Medulla oblongata (tissue), 1 donor: ENCODE measurements around the gene MBD4.
A peak's percentile ranks its signal among the peaks of the same experiment; 100 is the strongest.
"Not testable (repeated sequence)": the region's sequence is repeated elsewhere in the genome, so short reads cannot be mapped to it uniquely, and the experiment has no call there.

Experiments
- DNase-seq: peaks from one replicate; pipeline ENCODE4 v3.0.0-alpha.2; 2015; ENCODE audit errors: extremely low spot score

Gene MBD4

DNA sequence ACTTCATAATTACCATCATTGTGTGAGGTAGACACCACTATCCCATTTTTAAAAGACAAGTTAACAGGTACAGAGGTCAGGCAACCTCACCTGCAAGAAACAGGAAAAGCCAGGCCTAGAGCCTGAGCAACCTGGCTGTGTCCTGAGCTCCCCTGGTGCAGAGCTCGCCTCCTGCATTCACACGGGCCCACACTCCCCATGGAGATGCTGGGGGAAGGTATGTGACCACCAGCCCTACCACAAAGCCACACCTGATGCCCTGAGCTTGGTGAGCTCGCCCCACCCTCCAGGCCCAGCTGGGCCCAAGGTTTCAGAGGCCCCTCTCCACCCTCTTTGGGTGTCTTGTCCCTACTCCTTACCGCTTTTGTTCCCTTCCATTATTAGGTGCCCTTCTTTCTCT is 10.1 kb downstream of the MBD4 start:
- no peak for DNase-seq

DNA sequence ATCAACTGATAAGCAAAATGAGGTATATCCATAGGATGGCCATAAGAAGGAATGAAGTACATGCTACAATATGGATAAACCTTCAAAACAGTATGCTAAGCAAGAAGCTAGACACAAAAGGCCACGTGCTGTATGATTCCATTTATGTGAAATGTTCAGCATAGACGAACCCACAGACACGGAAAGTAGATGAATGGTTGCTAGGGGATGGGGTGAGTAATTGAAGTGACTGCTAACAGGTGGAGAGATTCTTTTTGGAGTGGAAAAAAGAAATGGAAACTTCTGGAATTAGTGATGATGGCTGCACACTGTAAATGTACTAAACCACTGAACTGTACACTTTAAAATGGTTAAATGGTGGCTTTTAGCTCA is 10.7 kb downstream of the MBD4 start:
- no peak for DNase-seq

- DNase-seq: peak; percentile 98
These were observed 11.2 kb downstream of the MBD4 start, which contains the start of gene EFCAB12 for GRCh38 chr3:129428376-129429079. Gene EFCAB12, minus strand, starts transcription at chr3:129428636. Its CDS starts 148 bp downstream, at chr3:129428488.

DNA sequence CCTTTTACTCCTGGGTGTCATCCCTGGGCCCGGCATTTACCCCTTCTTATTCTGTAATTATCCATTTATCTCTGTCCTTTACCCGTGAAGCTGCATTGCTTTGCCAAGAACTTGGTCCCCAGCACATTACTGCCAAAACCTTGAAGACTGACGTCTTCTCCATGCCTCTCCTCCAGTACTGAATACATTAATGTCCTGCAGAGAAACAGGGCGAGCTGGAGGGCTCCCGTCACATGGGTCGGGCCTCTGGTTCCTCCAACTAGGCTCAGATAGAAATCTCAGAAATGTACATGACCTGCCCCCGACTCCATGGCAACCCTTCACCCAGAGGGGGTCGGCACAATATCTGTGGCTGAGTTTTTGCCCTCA is 11.8 kb downstream of the MBD4 start:
- no peak for DNase-seq

GRCh38 chr3:129425619-129426018 is 14.1 kb downstream of the MBD4 start:
- DNase-seq: no peak

DNA sequence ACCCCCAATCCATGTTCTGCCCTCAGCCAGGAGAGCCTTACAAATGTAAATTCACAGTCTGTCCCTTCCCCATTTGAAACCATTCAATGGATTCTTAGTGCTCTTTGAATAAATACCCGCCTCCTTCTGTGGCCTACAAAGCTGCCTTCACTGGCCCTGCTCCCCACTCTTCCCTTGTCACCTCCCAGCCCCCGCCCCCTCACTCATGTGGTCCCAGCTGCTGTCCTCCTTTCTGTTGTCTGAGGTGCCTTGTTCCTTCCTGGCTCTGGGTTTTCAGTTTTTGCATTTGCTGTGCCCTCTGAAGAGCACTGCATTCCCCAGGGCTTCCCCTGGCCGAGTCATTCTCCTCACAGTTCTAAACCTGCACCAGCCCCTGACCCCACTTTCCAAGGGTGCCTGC is 14.5 kb downstream of the MBD4 start:
- DNase-seq: no peak

GRCh38 chr3:129424185-129424841 is 15.4 kb downstream of the MBD4 start:
- no peak for DNase-seq

- DNase-seq: no peak
These were observed 16.9 kb downstream of the MBD4 start for GRCh38 chr3:129422897-129423296.

DNA sequence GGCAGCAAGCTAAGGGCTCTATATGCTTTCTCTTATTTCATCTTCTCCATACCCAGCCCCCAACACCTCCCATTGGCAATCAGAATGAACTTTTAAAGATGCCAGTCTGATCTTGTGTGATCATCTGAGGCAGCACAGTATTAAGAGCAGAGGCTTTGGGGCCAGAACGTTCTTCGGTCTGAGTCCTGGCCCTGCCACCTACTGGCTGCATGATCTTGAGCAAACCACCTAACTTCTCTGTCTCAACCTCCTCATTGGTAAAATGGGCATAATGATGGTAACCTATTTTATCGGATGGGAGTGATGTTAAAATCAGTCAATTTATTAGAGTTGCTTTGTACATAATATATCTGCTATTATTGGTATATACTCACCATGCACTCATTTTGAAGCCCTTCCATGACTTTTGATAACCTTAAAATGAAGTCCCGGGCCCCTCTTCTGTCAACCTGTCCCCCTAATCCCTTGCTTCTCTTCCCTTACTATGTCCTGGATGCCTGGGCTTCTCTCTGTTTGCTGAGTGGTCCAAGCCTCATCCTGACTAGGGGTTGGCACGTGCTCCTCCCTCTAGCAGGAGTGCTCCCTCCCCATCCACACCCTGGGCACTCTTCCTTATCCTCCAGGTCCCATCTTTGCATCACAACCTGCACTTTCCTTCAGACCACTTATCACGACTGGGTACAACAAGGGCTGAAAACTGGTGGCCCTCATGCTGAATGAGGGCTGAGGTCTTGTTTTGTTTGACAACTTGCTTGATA is 17.6 kb downstream of the MBD4 start:
- DNase-seq: no peak

DNA sequence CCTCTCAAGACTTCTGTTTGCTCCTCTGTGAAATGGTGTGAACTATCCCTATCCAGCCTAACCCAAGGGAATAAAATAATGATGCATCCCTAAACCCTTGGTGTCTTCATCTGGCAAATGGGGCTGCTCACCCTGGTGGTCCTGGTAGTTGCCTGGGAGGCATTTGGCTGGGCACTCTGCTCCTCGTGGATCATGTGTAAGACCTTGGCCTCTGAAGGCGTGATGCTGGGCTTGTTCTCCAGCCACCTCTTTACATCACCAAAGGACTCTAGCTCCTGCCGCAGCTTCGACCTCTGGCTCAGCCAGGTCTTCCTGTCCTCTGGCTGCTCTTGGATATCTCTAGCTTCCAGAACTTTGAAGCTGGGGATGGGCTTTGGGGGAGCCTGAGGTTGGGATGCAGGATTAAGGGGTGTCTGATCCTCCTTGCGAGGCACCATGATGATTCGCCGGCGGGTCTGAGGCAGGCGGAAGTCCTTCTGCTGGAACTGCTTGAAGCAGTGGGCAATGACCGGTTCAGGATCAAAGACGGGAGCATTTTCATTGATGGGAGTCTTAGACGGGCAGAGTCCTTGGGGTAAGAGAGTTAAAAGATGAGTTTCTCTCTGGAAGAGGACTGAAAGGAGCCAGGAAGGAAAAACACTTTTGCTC is 18.4 kb downstream of the MBD4 start:
- no peak for DNase-seq

GRCh38 chr3:129419476-129419875 is 20.3 kb downstream of the MBD4 start:
- DNase-seq: no peak

DNA sequence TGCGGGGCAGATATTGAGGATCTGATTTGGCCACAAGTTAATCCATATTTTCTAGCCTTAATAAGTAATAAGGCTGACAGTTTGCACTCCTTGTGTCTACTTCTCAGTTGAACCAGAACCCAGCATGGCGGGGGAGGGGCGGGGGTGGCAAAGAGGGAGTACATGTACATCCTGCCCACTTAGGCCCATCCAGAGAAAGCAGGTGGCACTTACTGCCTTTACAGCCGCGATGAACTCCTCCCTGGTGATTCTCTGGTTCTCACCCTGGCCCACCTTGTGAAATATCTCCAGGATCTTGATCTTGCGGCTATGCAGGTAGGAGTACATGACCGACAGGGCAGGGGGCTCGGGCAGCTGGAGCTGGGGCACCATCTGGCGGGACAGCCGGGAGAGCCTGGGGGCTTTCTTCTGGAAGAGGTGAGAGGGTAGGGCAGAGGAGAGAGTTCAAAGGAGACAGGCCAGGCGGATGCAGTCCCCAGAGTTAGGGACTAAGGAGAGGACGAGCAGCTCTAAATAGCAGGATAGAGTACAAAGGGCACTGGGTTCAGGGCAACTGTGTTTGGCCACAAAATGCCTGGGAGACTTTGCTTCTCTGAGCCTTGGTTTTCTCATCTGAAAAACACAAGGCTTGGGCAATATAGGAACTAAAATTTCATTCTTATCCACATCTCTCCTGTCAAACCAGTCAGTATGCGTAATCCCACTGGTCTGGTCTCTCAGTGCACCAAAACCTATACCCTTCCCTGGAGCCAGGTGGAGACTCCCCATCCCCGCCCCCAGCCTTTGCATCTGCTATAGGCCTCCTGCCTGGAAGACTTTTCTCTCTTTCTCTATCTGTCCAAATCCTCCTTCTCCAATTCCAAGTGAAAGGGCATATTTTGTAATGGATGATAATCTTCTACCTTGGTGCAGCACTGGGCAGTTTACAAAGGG is 21.4 kb downstream of the MBD4 start:
- DNase-seq: no peak

- DNase-seq: peak; percentile 15
These were observed 22.4 kb downstream of the MBD4 start for GRCh38 chr3:129417326-129417725.

GRCh38 chr3:129416415-129416814 is 23.3 kb downstream of the MBD4 start:
- no peak for DNase-seq

DNA sequence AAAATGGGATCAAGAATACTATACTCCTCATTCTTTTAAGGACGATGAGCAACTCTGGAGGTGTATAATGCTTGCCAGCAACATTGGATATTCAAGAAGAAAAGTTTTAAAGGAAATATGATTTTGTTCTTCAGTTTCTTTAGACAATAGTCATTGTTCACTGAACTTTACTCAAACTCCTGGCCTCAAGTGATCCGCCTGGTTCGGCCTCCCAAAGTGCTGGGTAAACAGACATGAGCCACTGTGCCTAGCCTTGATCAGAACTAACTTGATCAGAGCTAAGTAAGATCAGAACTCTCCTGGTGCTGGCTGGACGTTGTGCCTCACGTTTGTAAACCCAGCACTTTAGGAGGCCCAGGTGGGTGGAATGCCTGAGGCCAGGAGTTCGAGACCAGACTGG is 23.9 kb downstream of the MBD4 start:
- no peak for DNase-seq

DNA sequence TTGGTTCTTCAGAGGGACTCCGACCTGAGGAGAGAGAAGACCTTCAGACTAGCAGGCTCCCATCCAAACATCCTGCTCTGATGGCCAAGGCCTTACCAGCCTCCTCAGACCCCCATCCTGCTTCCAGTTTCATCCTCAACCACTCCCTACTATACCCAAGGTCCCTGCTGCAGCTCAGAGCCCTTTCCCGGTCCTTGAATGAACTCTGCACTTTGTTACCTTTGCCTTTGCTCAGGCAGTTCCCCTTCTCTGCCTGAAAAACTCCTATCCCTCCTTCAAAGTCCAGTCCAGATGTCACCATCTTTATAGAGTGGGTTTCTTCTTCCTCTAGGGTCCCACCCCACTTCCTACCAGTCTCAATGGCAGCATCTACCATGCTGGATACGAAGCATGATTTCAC is 24.4 kb downstream of the MBD4 start:
- no peak for DNase-seq

- no peak for DNase-seq
These were observed 25.9 kb downstream of the MBD4 start for GRCh38 chr3:129413687-129414506.

GRCh38 chr3:129413238-129413637 is 26.5 kb downstream of the MBD4 start:
- not testable (repeated sequence) for DNase-seq

- no peak for DNase-seq
These were observed 27.1 kb downstream of the MBD4 start for GRCh38 chr3:129412542-129413198.

- no peak for DNase-seq
These were observed 28.8 kb downstream of the MBD4 start for GRCh38 chr3:129410971-129411370.
